Progenitor cell of endocrine pancreas (in vitro differentiated cells): ENCODE results near the gene PTPRZ1. TPM values are rescaled to one million over a fixed set of nuclear protein-coding genes. Genes with fewer than 3 reads are reported as not detected.

Experiments
- DNase-seq: peaks from one replicate; pipeline ENCODE4 v3.0.0; 2021; ENCODE audit warnings: low spot score; ENCODE audit not compliant: unreplicated experiment
- H3K27ac Mint-ChIP-seq: 2 replicates; pipeline ENCODE4 v1.8.0; 2021; ENCODE audit warnings: mild to moderate bottlenecking, moderate library complexity, mixed read lengths
- H3K27me3 Mint-ChIP-seq: 2 replicates; pipeline ENCODE4 v1.8.0; 2021; ENCODE audit warnings: mixed read lengths
- H3K36me3 Mint-ChIP-seq: 2 replicates; pipeline ENCODE4 v1.8.0; 2022; ENCODE audit warnings: mixed read lengths; ENCODE audit not compliant: insufficient read depth
- H3K4me1 Mint-ChIP-seq: 2 replicates; pipeline ENCODE4 v1.8.0; 2021; ENCODE audit warnings: low read depth, mixed read lengths
- H3K4me3 Mint-ChIP-seq: 2 replicates; pipeline ENCODE4 v1.8.0; 2021; ENCODE audit warnings: low read depth, mild to moderate bottlenecking, moderate library complexity, mixed read lengths
- H3K9me3 Mint-ChIP-seq: 2 replicates; pipeline ENCODE4 v1.8.0; 2021; ENCODE audit warnings: low read depth, mixed read lengths
- total RNA-seq: library from RNA; stranded (reverse); gene quantifications from 2 replicates; pipeline ENCODE4 v1.2.1, GENCODE V29; 2021
- TF ChIP-seq, protein P1 (sequence below): fragments of 200-600 bp; sonication (generic); IDR thresholded peaks from one replicate; pipeline ENCODE4 v1.5.0; 2021; ENCODE audit warnings: antibody characterized with exemption, mild to moderate bottlenecking; ENCODE audit not compliant: unreplicated experiment

Gene PTPRZ1
- total RNA-seq, 1 donor from 2014 or later, result 0.74 TPM

DNA sequence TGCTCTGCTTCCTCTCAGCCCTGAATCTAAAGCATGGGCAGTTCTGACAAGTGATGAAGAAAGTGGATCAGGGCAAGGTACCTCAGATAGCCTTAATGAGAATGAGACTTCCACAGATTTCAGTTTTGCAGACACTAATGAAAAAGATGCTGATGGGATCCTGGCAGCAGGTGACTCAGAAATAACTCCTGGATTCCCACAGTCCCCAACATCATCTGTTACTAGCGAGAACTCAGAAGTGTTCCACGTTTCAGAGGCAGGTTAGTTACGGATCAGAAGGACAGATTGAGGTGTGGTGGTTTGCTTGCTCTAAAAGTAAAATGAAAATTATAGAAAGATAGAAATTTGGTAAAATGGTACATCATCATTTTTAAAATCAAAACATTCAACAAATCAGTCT is 140.7 kb downstream of the PTPRZ1 start:
- DNase-seq, result no peak
- H3K9me3 Mint-ChIP-seq, result no peaks in the 10 kb centered on the region
- no peak overlapping the region for H3K4me3 Mint-ChIP-seq
- no peaks in the 10 kb centered on the region for H3K36me3 Mint-ChIP-seq
- no peaks in the 10 kb centered on the region for H3K4me1 Mint-ChIP-seq
- no peak overlapping the region for H3K27ac Mint-ChIP-seq
- no peaks in the 10 kb centered on the region for H3K27me3 Mint-ChIP-seq
- TF ChIP-seq, protein P1, sequence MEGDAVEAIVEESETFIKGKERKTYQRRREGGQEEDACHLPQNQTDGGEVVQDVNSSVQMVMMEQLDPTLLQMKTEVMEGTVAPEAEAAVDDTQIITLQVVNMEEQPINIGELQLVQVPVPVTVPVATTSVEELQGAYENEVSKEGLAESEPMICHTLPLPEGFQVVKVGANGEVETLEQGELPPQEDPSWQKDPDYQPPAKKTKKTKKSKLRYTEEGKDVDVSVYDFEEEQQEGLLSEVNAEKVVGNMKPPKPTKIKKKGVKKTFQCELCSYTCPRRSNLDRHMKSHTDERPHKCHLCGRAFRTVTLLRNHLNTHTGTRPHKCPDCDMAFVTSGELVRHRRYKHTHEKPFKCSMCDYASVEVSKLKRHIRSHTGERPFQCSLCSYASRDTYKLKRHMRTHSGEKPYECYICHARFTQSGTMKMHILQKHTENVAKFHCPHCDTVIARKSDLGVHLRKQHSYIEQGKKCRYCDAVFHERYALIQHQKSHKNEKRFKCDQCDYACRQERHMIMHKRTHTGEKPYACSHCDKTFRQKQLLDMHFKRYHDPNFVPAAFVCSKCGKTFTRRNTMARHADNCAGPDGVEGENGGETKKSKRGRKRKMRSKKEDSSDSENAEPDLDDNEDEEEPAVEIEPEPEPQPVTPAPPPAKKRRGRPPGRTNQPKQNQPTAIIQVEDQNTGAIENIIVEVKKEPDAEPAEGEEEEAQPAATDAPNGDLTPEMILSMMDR, result no peak

DNA sequence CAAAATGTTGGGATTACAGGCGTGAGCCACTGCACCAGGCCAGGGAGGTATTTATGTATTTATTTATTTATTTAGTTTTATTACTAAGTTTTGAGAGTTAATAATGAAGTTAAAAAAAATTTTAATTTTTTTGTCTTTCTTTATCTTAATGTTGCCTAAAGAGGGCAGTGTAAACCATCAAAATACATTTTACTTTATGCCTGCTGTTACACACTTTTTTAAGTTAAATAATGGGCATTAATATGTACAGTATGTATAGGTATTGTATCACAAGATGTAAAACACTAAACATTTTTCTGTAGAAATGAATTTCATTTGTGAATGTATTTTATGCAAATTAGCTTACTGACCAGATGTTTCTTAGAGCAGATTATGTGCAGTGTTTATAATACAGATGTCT is 141.7 kb downstream of the PTPRZ1 start:
- no peak for DNase-seq
- Mint-ChIP-seq H3K36me3 (no peaks in the 10 kb centered on the region), H3K4me3 (no peak overlapping the region), H3K9me3 (no peaks in the 10 kb centered on the region), H3K27ac (no peak overlapping the region), H3K4me1 (no peaks in the 10 kb centered on the region), H3K27me3 (no peaks in the 10 kb centered on the region)
- TF ChIP-seq, protein P1, result peak; percentile 25

DNA sequence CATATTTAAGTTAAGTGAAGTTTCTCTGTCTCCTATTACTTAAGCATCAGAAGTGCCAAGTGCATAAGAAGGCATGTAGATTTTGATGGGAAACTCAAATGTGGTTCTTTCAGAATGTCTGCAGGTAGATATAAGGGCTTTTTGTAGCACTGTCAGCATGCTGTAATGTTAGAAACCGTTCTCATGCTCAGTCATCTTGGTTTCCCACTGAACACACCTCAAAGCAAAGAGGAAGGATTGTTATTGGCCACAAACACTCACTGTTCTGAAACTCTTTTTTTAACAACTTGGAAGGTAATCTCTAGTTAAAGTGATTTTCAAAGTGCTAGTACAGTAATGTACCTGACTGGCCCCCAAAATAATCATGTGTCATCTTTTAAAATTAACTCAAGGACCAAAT is 145.1 kb downstream of the PTPRZ1 start:
- Mint-ChIP-seq H3K27me3 (no peaks in the 10 kb centered on the region), H3K27ac (no peak overlapping the region), H3K4me3 (no peak overlapping the region), H3K36me3 (no peaks in the 10 kb centered on the region), H3K4me1 (no peaks in the 10 kb centered on the region), H3K9me3 (no peaks in the 10 kb centered on the region)
- TF ChIP-seq, protein P1, result no peak
- no peak for DNase-seq

DNA sequence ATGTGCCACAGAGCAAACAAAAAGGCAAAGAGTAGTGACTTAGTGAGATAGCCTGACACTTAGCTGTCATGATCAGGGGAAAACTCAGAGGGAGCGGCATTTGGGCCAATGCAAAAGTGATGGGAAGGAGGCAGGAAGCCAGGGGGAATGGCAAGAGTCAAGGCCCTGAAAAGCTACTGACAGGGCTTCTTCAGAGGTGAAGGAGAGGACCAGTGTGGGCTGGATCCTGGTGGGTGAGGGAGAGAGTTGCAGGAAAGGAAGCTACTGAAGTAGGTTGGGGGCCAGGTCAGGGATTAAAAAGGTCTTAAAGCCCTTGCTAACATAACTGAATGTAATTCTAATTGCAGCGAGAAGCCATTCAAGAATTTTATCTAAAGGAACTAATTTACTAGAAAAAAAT is 154.1 kb downstream of the PTPRZ1 start:
- no peaks in the 10 kb centered on the region for H3K36me3 Mint-ChIP-seq
- no peak for DNase-seq
- H3K4me1 Mint-ChIP-seq, result no peaks in the 10 kb centered on the region
- TF ChIP-seq, protein P1, result no peak
- no peak overlapping the region for H3K4me3 Mint-ChIP-seq
- no peak overlapping the region for H3K27ac Mint-ChIP-seq
- no peaks in the 10 kb centered on the region for H3K27me3 Mint-ChIP-seq
- H3K9me3 Mint-ChIP-seq, result no peaks in the 10 kb centered on the region

DNA sequence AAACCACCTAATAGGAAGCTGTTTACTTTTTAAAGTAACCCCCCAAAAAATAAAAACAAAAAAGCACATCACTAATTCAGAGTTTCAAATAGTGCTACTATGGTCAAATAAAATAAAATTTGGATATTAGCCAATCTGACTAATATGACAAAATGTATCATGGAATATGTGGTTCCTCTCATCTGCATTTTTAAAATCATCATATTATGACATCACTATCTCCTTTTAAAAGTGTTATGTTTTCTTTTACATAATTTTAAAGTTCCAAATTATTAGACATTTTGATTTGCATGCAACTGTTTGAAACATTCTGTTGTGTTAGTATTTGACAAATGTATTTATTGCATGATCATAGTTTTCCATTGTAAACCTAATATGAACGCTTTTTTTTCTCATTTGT is 160.7 kb downstream of the PTPRZ1 start:
- Mint-ChIP-seq H3K27me3 (no peaks in the 10 kb centered on the region), H3K9me3 (no peaks in the 10 kb centered on the region), H3K4me3 (no peak overlapping the region), H3K4me1 (no peaks in the 10 kb centered on the region), H3K27ac (no peak overlapping the region), H3K36me3 (no peaks in the 10 kb centered on the region)
- no peak for DNase-seq
- TF ChIP-seq, protein P1, result no peak
